Fibroblast of lung (primary cell): ENCODE measurements around the gene LRRTM1.

ENCODE experiments used
- CTCF ChIP-seq, 2 donors: IDR thresholded peaks in 1 of 2; conservative IDR thresholded peaks in 1 of 2; 1 replicate in 1 of 2; 2 replicates in 1 of 2; pipeline ENCODE4 v1.5.1; 2011 to 2012; ENCODE audit warnings: low read length in 2 of 2, control low read depth in 1 of 2, inconsistent platforms in 1 of 2, low read depth in 1 of 2, mild to moderate bottlenecking in 1 of 2
- EZH2 ChIP-seq: IDR thresholded peaks from 2 replicates; pipeline ENCODE4 v1.5.1; 2012; ENCODE audit warnings: low read length, control low read depth, mild to moderate bottlenecking; ENCODE audit errors: missing control alignments

DNA sequence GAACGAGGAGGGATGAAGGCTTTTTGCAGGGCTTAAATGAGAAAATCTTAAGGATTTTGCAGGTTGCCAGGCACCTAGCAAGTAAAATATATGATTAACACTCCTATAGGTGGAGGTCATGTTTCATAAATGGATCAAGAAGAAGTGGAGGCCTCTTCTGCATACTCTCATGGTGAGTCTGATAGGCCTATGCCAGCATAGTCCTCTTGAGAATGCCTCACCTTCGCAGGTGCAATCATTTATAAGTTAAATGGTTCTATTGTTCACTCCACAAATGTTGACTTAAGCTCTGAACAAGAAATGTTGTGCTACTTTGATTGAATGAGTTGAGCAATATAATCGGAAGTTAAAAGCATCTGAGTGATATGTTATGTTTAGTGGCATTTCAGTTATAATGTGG, 12.1 kb downstream of the LRRTM1 start:
- TF ChIP-seq EZH2 (no peak), CTCF (conservative IDR thresholded peaks at IDR 0.05 in 1 of 2, IDR thresholded peaks at IDR 0.05 in 1 of 2; ENCODE audit: low read depth in 1 of 2, low read length in 2 of 2) (no peak)
